Neural cell (in vitro differentiated cells): ENCODE data around the gene NFE2L2. TPM values are rescaled to one million over a fixed set of nuclear protein-coding genes. Genes with fewer than 3 reads are reported as not detected.

ENCODE experiments used
- H2AFZ ChIP-seq: fragments of 200-600, 300-800 bp; sonication (generic), shearing (Covaris generic); 2 replicates; pipeline ENCODE4 v1.6.0; 2014; ENCODE audit warnings: low read depth, mild to moderate bottlenecking, antibody characterized with exemption, low read length, moderate library complexity
- H3F3A ChIP-seq: fragments of 200-600 bp; shearing (Covaris generic); 2 replicates; pipeline ENCODE4 v1.6.1; 2016; ENCODE audit warnings: mild to moderate bottlenecking, moderate library complexity, mixed read lengths, antibody characterized with exemption, low read length; ENCODE audit not compliant: insufficient read depth, poor library complexity, severe bottlenecking
- H3K27ac ChIP-seq: fragments of 200-600, 300-800 bp; sonication (generic), shearing (Covaris generic); 2 replicates; pipeline ENCODE4 v1.5.1; 2014; ENCODE audit warnings: mild to moderate bottlenecking, low read length, moderate library complexity
- H3K27me3 ChIP-seq: fragments of 300-800, 200-600 bp; sonication (generic), shearing (Covaris generic); 2 replicates; pipeline ENCODE4 v1.6.0; 2014; ENCODE audit warnings: mild to moderate bottlenecking, low read depth, low read length, moderate library complexity; ENCODE audit not compliant: insufficient read depth
- H3K36me3 ChIP-seq: fragments of 300-800, 200-600 bp; sonication (generic), shearing (Covaris generic); 2 replicates; pipeline ENCODE4 v1.5.1; 2014; ENCODE audit warnings: mild to moderate bottlenecking, antibody characterized with exemption, low read length, moderate library complexity; ENCODE audit not compliant: insufficient read depth
- H3K4me2 ChIP-seq: fragments of 300-800, 200-600 bp; sonication (generic), shearing (Covaris generic); 2 replicates; pipeline ENCODE4 v1.6.0; 2014; ENCODE audit warnings: mild to moderate bottlenecking, low read length
- H3K4me3 ChIP-seq: fragments of 300-800, 200-600 bp; sonication (generic), shearing (Covaris generic); 2 replicates; pipeline ENCODE4 v1.5.1; 2014; ENCODE audit warnings: mild to moderate bottlenecking, low read length, moderate library complexity
- H3K79me2 ChIP-seq: fragments of 200-600 bp; shearing (Covaris generic); replicated peaks from 2 replicates; pipeline ENCODE4 v1.6.0; 2014; ENCODE audit warnings: mild to moderate bottlenecking, low read length, moderate library complexity; ENCODE audit not compliant: insufficient read depth
- H3K9ac ChIP-seq: fragments of 300-800, 200-600 bp; sonication (generic), shearing (Covaris generic); 2 replicates; pipeline ENCODE4 v1.6.1; 2016; ENCODE audit warnings: mild to moderate bottlenecking, low read length, mixed read lengths
- H3K9me2 ChIP-seq: fragments of 200-600 bp; shearing (Covaris generic); 2 replicates; pipeline ENCODE4 v1.6.1; 2016; ENCODE audit warnings: mild to moderate bottlenecking, low read length, mixed read lengths; ENCODE audit not compliant: insufficient read depth
- H3K9me3 ChIP-seq: fragments of 200-600, 300-800 bp; sonication (generic), shearing (Covaris generic); 2 replicates; pipeline ENCODE4 v1.6.1; 2016; ENCODE audit warnings: mild to moderate bottlenecking, mixed run types, low read length, moderate library complexity, mixed read lengths
- H4K20me1 ChIP-seq: fragments of 200-600 bp; shearing (Covaris generic); 2 replicates; pipeline ENCODE4 v1.6.1; 2016; ENCODE audit warnings: mild to moderate bottlenecking, mixed run types; ENCODE audit not compliant: insufficient read depth
- CTCF ChIP-seq: fragments of 450-650 bp; IDR thresholded peaks from 2 replicates; pipeline ENCODE4 v1.5.1; 2014; ENCODE audit warnings: antibody characterized with exemption, mild to moderate bottlenecking, moderate library complexity; ENCODE audit not compliant: poor library complexity, severe bottlenecking
- EP300 ChIP-seq: fragments of 450-650 bp; conservative IDR thresholded peaks from 2 replicates; pipeline ENCODE4 v1.6.1; 2014; ENCODE audit warnings: antibody characterized with exemption, mild to moderate bottlenecking, moderate library complexity; ENCODE audit not compliant: poor library complexity, severe bottlenecking
- EZH2 ChIP-seq: fragments of 200-600, 300-800 bp; shearing (Covaris generic), sonication (generic); IDR thresholded peaks from 2 replicates; pipeline ENCODE4 v1.6.1; 2014; ENCODE audit warnings: antibody characterized with exemption, low read length, borderline replicate concordance, mild to moderate bottlenecking; ENCODE audit not compliant: insufficient read depth, poor library complexity, severe bottlenecking
- MXI1 ChIP-seq: fragments of 450-650 bp; conservative IDR thresholded peaks from 2 replicates; pipeline ENCODE4 v1.6.1; 2014; ENCODE audit warnings: antibody characterized with exemption, mild to moderate bottlenecking; ENCODE audit not compliant: poor library complexity, severe bottlenecking
- POLR2AphosphoS5 ChIP-seq: IDR thresholded peaks from 2 replicates; pipeline ENCODE4 v1.6.1; 2012
- RAD21 ChIP-seq: fragments of 450-650 bp; conservative IDR thresholded peaks from 2 replicates; pipeline ENCODE4 v1.6.1; 2014; ENCODE audit warnings: antibody characterized with exemption, mild to moderate bottlenecking, moderate library complexity
- REST ChIP-seq: IDR thresholded peaks from 2 replicates; pipeline ENCODE4 v1.6.1; 2012; ENCODE audit warnings: borderline replicate concordance
- SMC3 ChIP-seq: fragments of 450-650 bp; conservative IDR thresholded peaks from 2 replicates; pipeline ENCODE4 v1.6.1; 2014; ENCODE audit warnings: antibody characterized with exemption, mild to moderate bottlenecking, moderate library complexity; ENCODE audit not compliant: poor library complexity
- TAF1 ChIP-seq: IDR thresholded peaks from 2 replicates; pipeline ENCODE4 v1.6.1; 2012; ENCODE audit warnings: low read depth
- polyA plus RNA-seq: library from polyadenylated mRNA; depleted of rRNA; stranded (reverse); fragments of >200 nt; gene quantifications from 2 replicates; pipeline ENCODE4 v1.2.3, GENCODE V29; 2014

Gene NFE2L2
- polyA plus RNA-seq, 1 donor from 2014 or later = 1.4 TPM

DNA sequence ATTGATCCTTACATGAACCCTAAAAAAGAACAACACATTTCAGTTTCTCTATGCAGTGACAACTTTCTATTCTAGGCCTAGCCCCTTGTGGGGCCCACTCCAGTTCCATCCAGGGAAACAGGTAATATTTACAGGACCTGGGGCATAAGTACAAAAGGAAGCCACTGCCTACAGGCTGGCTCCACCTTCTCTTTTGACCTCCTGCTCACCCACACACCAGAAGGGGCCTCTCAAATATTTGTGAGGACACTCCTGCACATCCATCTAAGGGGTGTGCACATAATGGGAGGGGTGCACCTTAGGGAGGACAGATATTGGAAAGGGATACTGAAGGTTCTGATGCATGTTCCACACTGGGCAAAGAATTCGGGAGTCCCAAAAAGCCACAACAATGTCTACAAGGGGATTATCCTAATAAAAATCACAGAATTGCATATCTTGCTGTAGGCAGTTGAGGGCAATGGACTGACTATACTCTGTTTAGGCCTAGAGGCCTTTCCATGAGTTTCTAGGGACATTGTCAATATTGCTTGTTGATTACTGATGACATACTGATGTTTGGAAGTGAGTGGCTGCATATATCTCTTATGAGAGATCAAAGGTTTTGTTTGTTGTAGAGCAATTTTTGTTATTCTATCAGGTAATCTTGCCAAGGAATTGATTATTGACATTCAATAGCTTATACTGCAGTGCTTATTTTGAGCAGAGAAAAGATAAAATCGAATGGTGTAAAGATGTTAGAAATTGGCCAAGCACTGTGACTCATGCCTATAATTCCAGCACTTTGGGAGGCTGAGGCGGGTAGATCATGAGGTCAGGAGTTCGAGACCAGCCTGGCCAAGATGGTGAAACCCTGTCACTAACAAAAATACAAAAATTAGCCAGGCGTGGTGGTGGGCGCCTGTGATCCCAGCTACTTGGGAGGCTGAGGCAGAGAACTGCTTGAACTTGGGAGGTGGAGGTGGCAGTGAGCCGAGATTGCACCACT is 75.8 kb downstream of the NFE2L2 start:
- Histone ChIP-seq H3K9ac (no peak overlapping the region), H3F3A (no peaks in the 10 kb centered on the region), H3K9me2 (no peaks in the 10 kb centered on the region), H4K20me1 (no peaks in the 10 kb centered on the region), H3K27me3 (no peaks in the 10 kb centered on the region), H3K4me3 (no peak overlapping the region), H2AFZ (no peak overlapping the region), H3K27ac (no peak overlapping the region), H3K9me3 (no peaks in the 10 kb centered on the region), H3K36me3 (no peaks in the 10 kb centered on the region), H3K79me2 (no peaks in the 10 kb centered on the region), H3K4me2 (no peak overlapping the region)
- no peak for TF ChIP-seq MXI1
- TF ChIP-seq EZH2 = no peak
- no peak for TF ChIP-seq POLR2AphosphoS5
- TF ChIP-seq SMC3 = no peak
- no peak for TF ChIP-seq CTCF
- TF ChIP-seq RAD21 = no peak
- no peak for TF ChIP-seq TAF1
- no peak for TF ChIP-seq EP300
- TF ChIP-seq REST = no peak

- Histone ChIP-seq H3K27me3 (no peaks in the 10 kb centered on the region), H3K4me2 (no peak overlapping the region), H3K9ac (no peak overlapping the region), H3K79me2 (no peaks in the 10 kb centered on the region), H3K9me2 (no peaks in the 10 kb centered on the region), H3K9me3 (no peaks in the 10 kb centered on the region), H3F3A (no peaks in the 10 kb centered on the region), H2AFZ (no peak overlapping the region), H3K27ac (no peak overlapping the region), H4K20me1 (no peaks in the 10 kb centered on the region), H3K36me3 (no peaks in the 10 kb centered on the region), H3K4me3 (no peak overlapping the region)
- TF ChIP-seq MXI1 (no peak), REST (no peak), EP300 (no peak), POLR2AphosphoS5 (no peak), TAF1 (no peak), EZH2 (no peak), SMC3 (no peak), CTCF (no peak), RAD21 (no peak)
These were observed 76.8 kb downstream of the NFE2L2 start for GRCh38 chr2:177187631-177188312.
